Measurements from ENCODE around the gene CASP10. TPM values are rescaled to one million over a fixed set of nuclear protein-coding genes. Genes with fewer than 3 reads are reported as not detected.

CASP10 gene
- total RNA-seq, 2 experiments from 2014 or later, result 47.8 to 51.3 TPM

DNA sequence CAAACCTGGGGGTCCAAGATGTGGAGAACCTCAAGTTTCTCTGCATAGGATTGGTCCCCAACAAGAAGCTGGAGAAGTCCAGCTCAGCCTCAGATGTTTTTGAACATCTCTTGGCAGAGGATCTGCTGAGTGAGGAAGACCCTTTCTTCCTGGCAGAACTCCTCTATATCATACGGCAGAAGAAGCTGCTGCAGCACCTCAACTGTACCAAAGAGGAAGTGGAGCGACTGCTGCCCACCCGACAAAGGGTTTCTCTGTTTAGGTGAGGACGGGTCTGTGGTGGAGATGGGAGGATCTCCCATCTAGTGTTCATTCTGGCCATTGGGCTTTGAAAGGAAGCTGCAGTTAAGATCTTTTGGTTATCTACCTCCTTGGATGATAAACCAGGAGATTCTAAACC lies 2.9 kb downstream of the CASP10 start:
- no peak for DNase-seq
- peaks cover 69% of the 10 kb centered on the region for H3K4me1 Mint-ChIP-seq

GRCh38 chr2:201186982-201187381 lies 4.0 kb downstream of the CASP10 start:
- H3K4me1 Mint-ChIP-seq, result peaks cover 78% of the 10 kb centered on the region
- no peak for DNase-seq
- no peak overlapping the region for H3K4me3 Mint-ChIP-seq
- H3K27ac Mint-ChIP-seq, result peak overlapping the region; percentile 16
- peaks cover 7% of the 10 kb centered on the region for H3K9me3 Mint-ChIP-seq
- peaks cover 80% of the 10 kb centered on the region for H3K36me3 Mint-ChIP-seq (ENCODE audit: low read depth)
- CTCF ChIA-PET, result interaction anchor here (0.6 to 6.7 kb wide), 4 partner anchors 8 to 296 kb away, joined by 3 to 76 read pairs (median 16); no protein-coding TSS in a partner anchor
- H3K27me3 Mint-ChIP-seq, result no peaks in the 10 kb centered on the region
- POLR2A ChIA-PET, result no interaction called here

More for the DNA sequence above, 2.9 kb downstream of the CASP10 start:
- Mint-ChIP-seq H3K9me3 (peaks cover 7% of the 10 kb centered on the region), H3K27ac (peak overlapping the region; percentile 52), H3K4me3 (peak overlapping the region; percentile 98), H3K27me3 (no peaks in the 10 kb centered on the region), H3K36me3 (ENCODE audit: low read depth) (peaks cover 70% of the 10 kb centered on the region)
- ChIA-PET POLR2A (interaction anchor here (0.7 to 1.4 kb wide), 10 partner anchors 8 to 115 kb away, joined by 3 to 12 read pairs (median 3); partner anchors contain the start of genes CASP8 and CFLAR), CTCF (interaction anchor here (1.3 to 1.8 kb wide), 2 partner anchors 9 to 47 kb away, joined by 5 to 26 read pairs; no protein-coding TSS in a partner anchor)

DNA sequence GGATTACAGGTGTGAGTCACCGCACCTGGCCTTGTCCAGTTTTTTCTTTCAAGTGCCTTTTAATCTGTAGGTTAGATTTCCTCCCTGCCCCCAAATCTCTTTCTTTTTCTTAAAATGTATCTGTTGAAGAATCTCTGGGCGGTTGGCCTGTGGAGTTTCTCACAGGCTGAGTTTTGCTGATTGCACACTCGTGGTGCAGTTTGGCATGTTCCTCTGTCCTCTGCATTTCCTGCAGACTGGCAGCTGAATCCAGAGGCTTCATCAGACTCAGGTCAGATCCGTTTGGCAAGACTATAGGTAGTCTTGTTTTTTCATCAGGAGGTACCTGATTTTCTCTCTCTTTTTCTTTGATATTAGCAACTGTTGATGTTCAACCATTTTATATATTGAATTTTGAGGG lies 5.5 kb downstream of the CASP10 start:
- Mint-ChIP-seq H3K9me3 (peaks cover 7% of the 10 kb centered on the region), H3K4me1 (peaks cover 83% of the 10 kb centered on the region), H3K27ac (no peak overlapping the region), H3K36me3 (ENCODE audit: low read depth) (peaks cover 90% of the 10 kb centered on the region), H3K27me3 (no peaks in the 10 kb centered on the region), H3K4me3 (no peak overlapping the region)
- ChIA-PET CTCF (interaction anchor here (6.7 kb wide), 1 partner anchor 44 kb away, joined by 76 read pairs; no protein-coding TSS in a partner anchor), POLR2A (interaction anchor here (1.1 to 1.2 kb wide), 2 partner anchors 44 to 258 kb away, joined by 3 to 4 read pairs; no protein-coding TSS in a partner anchor)
- no peak for DNase-seq

- POLR2A ChIA-PET, result interaction anchor here (0.7 to 6.7 kb wide), 8 partner anchors 8 to 327 kb away, joined by 3 to 63 read pairs (median 8); partner anchors contain the start of genes CASP10, CASP8, CLK1 and NIF3L1
- DNase-seq, result no peak
- CTCF ChIA-PET, result interaction anchor here (0.9 to 6.7 kb wide), 7 partner anchors 8 to 228 kb away, joined by 3 to 76 read pairs (median 4); partner anchors contain the start of genes CASP10 and ORC2
- Mint-ChIP-seq H3K36me3 (ENCODE audit: low read depth) (peaks cover 86% of the 10 kb centered on the region), H3K9me3 (peaks cover 7% of the 10 kb centered on the region), H3K4me3 (peak overlapping the region; percentile 51), H3K27me3 (no peaks in the 10 kb centered on the region), H3K4me1 (peaks cover 87% of the 10 kb centered on the region), H3K27ac (peak overlapping the region; percentile 83)
Observed at GRCh38 chr2:201191132-201191875, 8.4 kb downstream of the CASP10 start.

DNA sequence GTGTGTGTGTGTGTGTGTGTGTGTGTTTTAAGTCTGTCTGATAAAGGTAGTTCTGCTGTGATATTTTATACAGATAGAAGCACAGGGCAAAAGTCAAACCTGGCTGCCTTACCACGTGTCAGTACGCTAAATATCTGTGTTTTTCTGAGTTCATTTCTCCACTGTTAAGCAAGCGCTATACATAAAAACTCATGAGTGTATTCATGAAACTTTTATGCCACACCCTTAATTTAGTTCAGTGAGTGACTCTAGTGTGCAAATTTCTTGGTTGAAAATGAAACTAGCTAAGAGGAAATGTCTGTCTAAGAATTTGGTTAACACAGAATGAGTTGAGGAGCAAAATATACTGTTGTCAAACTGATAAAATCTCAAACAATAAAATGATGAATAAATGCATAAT lies 11.2 kb downstream of the CASP10 start:
- Mint-ChIP-seq H3K9me3 (no peaks in the 10 kb centered on the region), H3K4me3 (peak overlapping the region; percentile 54), H3K27me3 (no peaks in the 10 kb centered on the region), H3K27ac (peak overlapping the region; percentile 87), H3K36me3 (ENCODE audit: low read depth) (peaks cover 80% of the 10 kb centered on the region), H3K4me1 (peaks cover 74% of the 10 kb centered on the region)
- ChIA-PET CTCF (interaction anchor here (0.6 to 4.8 kb wide), 12 partner anchors 8 to 293 kb away, joined by 3 to 71 read pairs (median 4); partner anchors contain the start of gene CASP10), POLR2A (interaction anchor here (1.1 to 6.7 kb wide), 9 partner anchors 8 to 330 kb away, joined by 3 to 63 read pairs (median 6); partner anchors contain the start of genes CASP10, CASP8, CLK1 and NIF3L1)
- DNase-seq, result no peak

DNA sequence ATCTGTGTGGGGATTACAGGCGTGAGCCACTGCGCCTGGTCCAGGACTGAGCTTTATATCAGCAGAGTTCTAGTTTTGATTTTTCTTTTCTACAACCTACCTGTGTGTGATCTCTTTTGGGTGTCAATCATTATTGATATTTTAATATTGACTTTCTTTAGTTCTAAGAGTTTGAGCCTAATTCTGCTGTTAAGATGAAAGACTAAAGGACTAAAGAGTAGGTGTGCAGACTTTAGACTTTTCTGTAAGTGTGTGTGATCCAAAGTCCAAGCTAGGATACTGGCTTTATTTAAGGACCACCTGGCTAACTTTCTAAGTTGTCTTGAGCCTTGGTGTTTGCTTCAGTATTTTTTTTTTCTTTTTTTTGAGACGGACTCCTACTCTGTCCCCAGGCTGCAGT lies 12.4 kb downstream of the CASP10 start:
- no peak for DNase-seq
- Mint-ChIP-seq H3K4me3 (no peak overlapping the region), H3K27ac (peak overlapping the region; percentile 56), H3K4me1 (peaks cover 62% of the 10 kb centered on the region), H3K9me3 (no peaks in the 10 kb centered on the region), H3K36me3 (ENCODE audit: low read depth) (peaks cover 75% of the 10 kb centered on the region), H3K27me3 (no peaks in the 10 kb centered on the region)
- CTCF ChIA-PET, result interaction anchor here (0.6 to 4.8 kb wide), 7 partner anchors 9 to 1040 kb away, joined by 3 to 71 read pairs (median 7); partner anchors contain the start of gene CASP10
- POLR2A ChIA-PET, result interaction anchor here (0.6 to 6.7 kb wide), 9 partner anchors 10 to 448 kb away, joined by 3 to 63 read pairs (median 5); partner anchors contain the start of genes CASP10, CASP8, CFLAR and NIF3L1

- H3K4me1 Mint-ChIP-seq, result peaks cover 58% of the 10 kb centered on the region
- H3K9me3 Mint-ChIP-seq, result no peaks in the 10 kb centered on the region
- H3K27ac Mint-ChIP-seq, result no peak overlapping the region
- no peak overlapping the region for H3K4me3 Mint-ChIP-seq
- peaks cover 77% of the 10 kb centered on the region for H3K36me3 Mint-ChIP-seq (ENCODE audit: low read depth)
- ChIA-PET CTCF (interaction anchor here (0.6 to 4.8 kb wide), 7 partner anchors 13 to 1039 kb away, joined by 3 to 71 read pairs (median 3); partner anchors contain the start of gene CASP10), POLR2A (interaction anchor here (0.9 to 6.7 kb wide), 5 partner anchors 9 to 307 kb away, joined by 3 to 63 read pairs (median 7); partner anchors contain the start of genes CASP10, NIF3L1 and PPIL3)
- no peak for DNase-seq
- H3K27me3 Mint-ChIP-seq, result no peaks in the 10 kb centered on the region
Observed at GRCh38 chr2:201196003-201196402, 13.1 kb downstream of the CASP10 start.

DNA sequence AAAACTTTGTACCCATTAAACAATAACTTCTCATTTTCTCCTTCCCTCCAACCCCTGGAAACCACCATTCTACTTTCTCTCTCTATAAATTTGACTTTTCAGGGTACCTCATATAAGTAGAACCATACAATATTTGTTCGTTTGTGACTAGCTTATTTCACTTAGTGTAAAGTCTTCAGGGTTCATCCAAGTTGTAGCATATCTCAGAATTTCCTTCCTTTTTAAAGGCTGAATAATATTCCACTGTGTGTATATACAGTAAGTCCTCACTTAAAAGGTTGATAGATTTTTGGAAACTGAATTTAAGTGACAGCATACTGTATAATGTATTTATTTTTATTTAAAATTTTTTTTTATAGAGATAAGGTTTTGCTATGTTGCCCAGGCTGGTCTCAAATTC lies 13.9 kb downstream of the CASP10 start:
- POLR2A ChIA-PET, result interaction anchor here (0.9 to 6.7 kb wide), 3 partner anchors 14 to 308 kb away, joined by 3 to 63 read pairs (median 34); partner anchors contain the start of genes CASP10, NIF3L1 and PPIL3
- H3K36me3 Mint-ChIP-seq (ENCODE audit: low read depth), result peaks cover 75% of the 10 kb centered on the region
- peaks cover 50% of the 10 kb centered on the region for H3K4me1 Mint-ChIP-seq
- DNase-seq, result no peak
- H3K27me3 Mint-ChIP-seq, result no peaks in the 10 kb centered on the region
- no peaks in the 10 kb centered on the region for H3K9me3 Mint-ChIP-seq
- H3K4me3 Mint-ChIP-seq, result no peak overlapping the region
- no peak overlapping the region for H3K27ac Mint-ChIP-seq
- CTCF ChIA-PET, result interaction anchor here (0.9 to 4.8 kb wide), 5 partner anchors 14 to 295 kb away, joined by 3 to 71 read pairs (median 4); partner anchors contain the start of gene CASP10

- no peak overlapping the region for H3K4me3 Mint-ChIP-seq
- ChIA-PET POLR2A (interaction anchor here (0.6 kb wide), 1 partner anchor 60 kb away, joined by 3 read pairs; no protein-coding TSS in a partner anchor), CTCF (interaction anchor here (4.8 kb wide), 1 partner anchor 35 kb away, joined by 71 read pairs; no protein-coding TSS in a partner anchor)
- no peaks in the 10 kb centered on the region for H3K9me3 Mint-ChIP-seq
- peaks cover 72% of the 10 kb centered on the region for H3K36me3 Mint-ChIP-seq (ENCODE audit: low read depth)
- DNase-seq, result no peak
- no peak overlapping the region for H3K27ac Mint-ChIP-seq
- peaks cover 41% of the 10 kb centered on the region for H3K4me1 Mint-ChIP-seq
- no peaks in the 10 kb centered on the region for H3K27me3 Mint-ChIP-seq
Observed at GRCh38 chr2:201197781-201198180, 14.8 kb downstream of the CASP10 start.

DNA sequence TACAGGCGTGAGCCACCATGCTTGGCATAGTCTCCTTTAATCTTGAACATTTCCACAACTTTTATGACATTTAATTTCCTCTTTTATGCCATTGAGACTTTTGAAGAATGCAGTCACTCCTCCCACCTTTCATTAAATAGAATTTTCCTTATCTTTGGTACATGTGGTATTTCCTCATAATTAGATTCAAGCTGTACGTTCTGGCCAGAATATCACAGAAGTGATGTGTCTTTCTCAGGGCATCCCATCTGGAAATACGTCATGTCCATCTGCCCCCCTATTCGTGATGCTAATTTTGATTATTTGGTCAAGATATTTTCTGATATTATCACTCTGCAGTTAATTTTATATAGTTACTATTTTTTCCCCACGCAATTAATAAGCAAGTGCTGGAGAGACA lies 16.9 kb downstream of the CASP10 start:
- Mint-ChIP-seq H3K36me3 (ENCODE audit: low read depth) (peaks cover 72% of the 10 kb centered on the region), H3K9me3 (no peaks in the 10 kb centered on the region), H3K27me3 (no peaks in the 10 kb centered on the region), H3K4me1 (peaks cover 26% of the 10 kb centered on the region), H3K4me3 (no peak overlapping the region), H3K27ac (no peak overlapping the region)
- no peak for DNase-seq
- POLR2A ChIA-PET, result no interaction called here
- CTCF ChIA-PET, result interaction anchor here (1.5 kb wide), 1 partner anchor 32 kb away, joined by 6 read pairs; no protein-coding TSS in a partner anchor

DNA sequence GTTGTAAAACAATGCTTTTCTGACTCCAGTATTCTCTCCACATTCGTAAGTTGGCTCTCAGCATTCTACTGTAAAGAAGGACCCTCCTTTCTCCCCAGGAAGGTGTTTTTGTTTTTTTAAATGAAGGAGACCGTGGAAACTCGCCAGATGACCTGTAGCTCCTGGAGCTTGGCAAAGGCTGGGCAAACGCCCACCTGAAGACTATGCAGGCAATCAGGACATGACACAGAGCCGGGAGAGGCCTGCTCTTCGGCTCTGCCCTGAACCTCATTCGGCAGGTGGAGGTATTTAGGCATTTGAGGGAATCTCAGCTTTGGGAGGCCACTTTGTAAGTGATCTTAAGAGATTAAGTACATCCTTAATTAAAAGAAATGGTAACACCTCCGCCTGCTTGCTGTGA lies 17.4 kb downstream of the CASP10 start:
- no peak for DNase-seq
- CTCF ChIA-PET, result interaction anchor here (1.5 to 1.7 kb wide), 2 partner anchors 10 to 32 kb away, joined by 5 to 6 read pairs; no protein-coding TSS in a partner anchor
- POLR2A ChIA-PET, result interaction anchor here (0.7 kb wide), 1 partner anchor 33 kb away, joined by 3 read pairs; no protein-coding TSS in a partner anchor
- H3K4me3 Mint-ChIP-seq, result no peak overlapping the region
- H3K9me3 Mint-ChIP-seq, result no peaks in the 10 kb centered on the region
- H3K27me3 Mint-ChIP-seq, result no peaks in the 10 kb centered on the region
- H3K4me1 Mint-ChIP-seq, result peaks cover 23% of the 10 kb centered on the region
- H3K27ac Mint-ChIP-seq, result no peak overlapping the region
- peaks cover 69% of the 10 kb centered on the region for H3K36me3 Mint-ChIP-seq (ENCODE audit: low read depth)

- Mint-ChIP-seq H3K4me1 (peaks cover 19% of the 10 kb centered on the region), H3K27ac (no peak overlapping the region), H3K36me3 (ENCODE audit: low read depth) (peaks cover 65% of the 10 kb centered on the region), H3K9me3 (no peaks in the 10 kb centered on the region), H3K27me3 (no peaks in the 10 kb centered on the region), H3K4me3 (no peak overlapping the region)
- POLR2A ChIA-PET, result interaction anchor here (0.7 to 1.2 kb wide), 3 partner anchors 15 to 32 kb away, joined by 3 read pairs; partner anchors contain the start of gene CASP10
- no peak for DNase-seq
- CTCF ChIA-PET, result interaction anchor here (1.3 to 1.7 kb wide), 3 partner anchors 9 to 31 kb away, joined by 3 to 6 read pairs (median 5); no protein-coding TSS in a partner anchor
Observed at GRCh38 chr2:201201371-201201770, 18.4 kb downstream of the CASP10 start.
